HCT116 (cell line): ENCODE measurements around the gene RAB8B. TPM values are rescaled to one million over a fixed set of nuclear protein-coding genes. Genes with fewer than 3 reads are reported as not detected.

Source experiments
- ATAC-seq: fragments of 200-7000 bp; cut with Tn5 transposase; 2 replicates; pipeline ENCODE4 v1.9.1; 2020; ENCODE audit warnings: mild to moderate bottlenecking, moderate library complexity
- BruUV-seq: library from RNA; stranded (reverse); fragments of 400-500 nt; replicated peaks from 2 replicates; lab custom pipeline; 2021; lab: Mats Ljungman, UMichigan
- CTCF ChIA-PET: fragments of 300-600 bp; sonication (Branson Sonifier 250); formaldehyde crosslinking; loops from one replicate; lab custom pipeline; 2021; ENCODE audit warnings: antibody characterized with exemption; lab: Charles Lee
- POLR2A ChIA-PET: fragments of 300-600, 350-600 bp; sonication (Branson Sonifier 250); formaldehyde crosslinking; loops from one replicate; lab custom pipeline; 2021; ENCODE audit warnings: antibody characterized with exemption; lab: Charles Lee
- RAD21 ChIA-PET, 2 experiments: fragments of 300-600 bp; sonication (Branson Sonifier 250); formaldehyde crosslinking; loops; one replicate each; lab custom pipeline; 2023; ENCODE audit warnings: low total read pairs in 2 of 2; ENCODE audit not compliant: uncharacterized antibody in 2 of 2, unreplicated experiment in 2 of 2, low non-redundant PET in 1 of 2; lab: Charles Lee
- DNase-seq: peaks from one replicate; pipeline ENCODE4 v3.0.0-alpha.2; 2010; ENCODE audit warnings: low read depth, low spot score
- H2AFZ ChIP-seq: fragments of 200-600 bp; shearing (Covaris generic), sonication (generic); 2 replicates; pipeline ENCODE4 v1.6.1; 2017; ENCODE audit warnings: low read depth, mixed run types, mixed read lengths, antibody characterized with exemption, low read length; ENCODE audit not compliant: poor library complexity, severe bottlenecking
- H3K27ac ChIP-seq: 2 replicates; pipeline ENCODE4 v1.5.1; 2012; ENCODE audit warnings: low read depth, low read length
- H3K27me3 ChIP-seq: fragments of 200-600 bp; sonication (generic); 2 replicates; pipeline ENCODE4 v1.6.1; 2016; ENCODE audit warnings: mixed run types, low read length, mixed read lengths; ENCODE audit not compliant: insufficient read depth
- H3K36me3 ChIP-seq, 2 experiments: fragments of 200-500 bp in 1 of 2; fragments of 200-600 bp in 1 of 2; sonication (Bioruptor generic) in 1 of 2; sonication (generic) in 1 of 2; 2 replicates each; pipeline versions ENCODE4 v1.5.1 to v1.6.1; 2014 to 2016; ENCODE audit warnings: low read length in 2 of 2, inconsistent platforms in 1 of 2, mixed read lengths in 1 of 2, mixed run types in 1 of 2; ENCODE audit not compliant: insufficient read depth in 2 of 2, control insufficient read depth in 1 of 2
- H3K4me1 ChIP-seq, 2 experiments: fragments of 200-600 bp in 1 of 2; sonication (generic) in 1 of 2; 2 replicates each; pipeline versions ENCODE4 v1.5.1 to v1.6.1; 2012 to 2017; ENCODE audit warnings: low read length in 2 of 2, inconsistent platforms in 1 of 2, mild to moderate bottlenecking in 1 of 2, mixed read lengths in 1 of 2, mixed run types in 1 of 2, moderate library complexity in 1 of 2; ENCODE audit not compliant: insufficient read depth in 2 of 2, control insufficient read depth in 1 of 2
- H3K4me2 ChIP-seq: fragments of 200-600 bp; sonication (generic); 2 replicates; pipeline ENCODE4 v1.6.1; 2017; ENCODE audit warnings: mixed run types, low read length, mixed read lengths
- H3K4me3 ChIP-seq, 2 experiments: fragments of 200-600 bp in 1 of 2; sonication (generic) in 1 of 2; replicated peaks in 1 of 2; 2 replicates each; pipeline ENCODE4 v1.5.1; 2011 to 2016; ENCODE audit warnings: low read length in 2 of 2, control low read depth in 1 of 2, low read depth in 1 of 2, mild to moderate bottlenecking in 1 of 2, mixed read lengths in 1 of 2, mixed run types in 1 of 2
- H3K79me2 ChIP-seq: fragments of 200-600 bp; sonication (generic); 2 replicates; pipeline ENCODE4 v1.6.1; 2017; ENCODE audit warnings: mild to moderate bottlenecking, mixed run types, low read length, moderate library complexity, mixed read lengths; ENCODE audit not compliant: insufficient read depth
- H3K9ac ChIP-seq: fragments of 200-600 bp; sonication (generic); 2 replicates; pipeline ENCODE4 v1.6.1; 2016; ENCODE audit warnings: low read length, mixed read lengths
- H3K9me2 ChIP-seq: fragments of 200-600 bp; sonication (generic), shearing (Covaris generic); 2 replicates; pipeline ENCODE4 v1.6.1; 2017; ENCODE audit warnings: mixed run types, mild to moderate bottlenecking, moderate library complexity; ENCODE audit not compliant: insufficient read depth
- H3K9me3 ChIP-seq, 2 experiments: fragments of 200-500 bp in 1 of 2; fragments of 200-600 bp in 1 of 2; sonication (Bioruptor generic) in 1 of 2; sonication (generic) in 1 of 2; 2 replicates each; pipeline ENCODE4 v1.6.1; 2014 to 2017; ENCODE audit warnings: low read length in 2 of 2, mixed read lengths in 2 of 2, inconsistent platforms in 1 of 2, low read depth in 1 of 2, mild to moderate bottlenecking in 1 of 2, mixed run types in 1 of 2, moderate library complexity in 1 of 2; ENCODE audit not compliant: control insufficient read depth in 1 of 2, insufficient read depth in 1 of 2
- H4K20me1 ChIP-seq: fragments of 200-600 bp; sonication (generic), shearing (Covaris generic); 2 replicates; pipeline ENCODE4 v1.6.1; 2017; ENCODE audit warnings: mixed run types, mild to moderate bottlenecking, moderate library complexity; ENCODE audit not compliant: insufficient read depth
- ATF3 ChIP-seq: IDR thresholded peaks from 2 replicates; pipeline ENCODE4 v1.6.1; 2012
- CBX3 ChIP-seq: IDR thresholded peaks from 2 replicates; pipeline ENCODE4 v1.6.1; 2012; ENCODE audit warnings: low read depth
- CEBPB ChIP-seq: IDR thresholded peaks from 2 replicates; pipeline ENCODE4 v1.6.1; 2012; ENCODE audit warnings: low read depth
- ELF1 ChIP-seq: IDR thresholded peaks from 2 replicates; pipeline ENCODE4 v1.6.1; 2012; ENCODE audit warnings: low read depth, borderline replicate concordance
- EZH2phosphoT487 ChIP-seq: fragments of 200-600 bp; IDR thresholded peaks from 2 replicates; pipeline ENCODE4 v1.6.1; 2018; ENCODE audit warnings: antibody characterized with exemption, borderline replicate concordance
- FOSL1 ChIP-seq: IDR thresholded peaks from 2 replicates; pipeline ENCODE4 v1.6.1; 2012; ENCODE audit warnings: low read depth
- POLR2AphosphoS5 ChIP-seq: IDR thresholded peaks from 2 replicates; pipeline ENCODE4 v1.6.1; 2011; ENCODE audit warnings: mild to moderate bottlenecking, low read depth, low read length, moderate library complexity
- SRF ChIP-seq: IDR thresholded peaks from 2 replicates; pipeline ENCODE4 v1.6.1; 2012; ENCODE audit warnings: low read depth
- TCF7L2 ChIP-seq: IDR thresholded peaks from 2 replicates; pipeline ENCODE4 v1.7.0; 2011; ENCODE audit warnings: borderline replicate concordance, inconsistent platforms; ENCODE audit not compliant: insufficient read depth, insufficient read length; ENCODE audit errors: extremely low read depth
- YY1 ChIP-seq: IDR thresholded peaks from 2 replicates; pipeline ENCODE4 v1.6.1; 2011; ENCODE audit warnings: low read length, low read depth, moderate library complexity, mild to moderate bottlenecking; ENCODE audit not compliant: insufficient replicate concordance; ENCODE audit errors: extremely low read depth
- ZBTB33 ChIP-seq: IDR thresholded peaks from 2 replicates; pipeline ENCODE4 v1.6.1; 2011; ENCODE audit warnings: mild to moderate bottlenecking, low read length, moderate library complexity; ENCODE audit not compliant: insufficient replicate concordance; ENCODE audit errors: extremely low read depth
- ZFX ChIP-seq: fragments of 450-650 bp; IDR thresholded peaks from 2 replicates; pipeline ENCODE4 v1.6.1; 2017
- ZNF274 ChIP-seq: fragments of 200-500 bp; sonication (Bioruptor generic); IDR thresholded peaks from 2 replicates; pipeline ENCODE4 v1.6.1; 2014; ENCODE audit warnings: mild to moderate bottlenecking, low read depth, low read length, inconsistent platforms
- intact Hi-C: fragments of 100-400 bp; cut with micrococcal nuclease; formaldehyde crosslinking; loops from 2 replicates; pipeline ENCODE4 v1.10.0; 2022
- total RNA-seq: library from RNA; stranded (reverse); gene quantifications from one replicate; pipeline ENCODE4 v1.2.1, GENCODE V29; 2021; ENCODE audit not compliant: unreplicated experiment

RAB8B gene
- total RNA-seq, 1 experiment from 2014 or later, result 19.4 TPM

- no peak for ATAC-seq
- POLR2A ChIA-PET, result no interaction called here
- no TSS peak for BruUV-seq
These were observed 93.7 kb downstream of the RAB8B start for GRCh38 chr15:63283126-63283525.

More at GRCh38 chr15:63283126-63283525, 93.7 kb downstream of the RAB8B start:
- no peaks in the 10 kb centered on the region for H3K9me2 ChIP-seq
- no peak overlapping the region for H3K4me2 ChIP-seq
- no peak overlapping the region for H3K27ac ChIP-seq
- H2AFZ ChIP-seq, result no peak overlapping the region
- no peak for DNase-seq
- no peaks in the 10 kb centered on the region for H4K20me1 ChIP-seq
- ChIA-PET RAD21 (no interaction called here), CTCF (no interaction called here)
- no peaks in the 10 kb centered on the region for H3K27me3 ChIP-seq
- no peaks in the 10 kb centered on the region for H3K36me3 ChIP-seq
- intact Hi-C loops, result no loop called here
- no peaks in the 10 kb centered on the region for H3K9me3 ChIP-seq
- no peaks in the 10 kb centered on the region for H3K79me2 ChIP-seq
- TF ChIP-seq ATF3 (no peak), CEBPB (no peak), ZNF274 (no peak), ELF1 (no peak), TCF7L2 (no peak), YY1 (no peak), CBX3 (no peak), POLR2AphosphoS5 (no peak), ZBTB33 (no peak), EZH2phosphoT487 (no peak), ZFX (no peak), FOSL1 (no peak), SRF (no peak)
- no peak overlapping the region for H3K9ac ChIP-seq
- H3K4me3 ChIP-seq, result no peak overlapping the region
- H3K4me1 ChIP-seq, result peaks cover 1 to 2% of the 10 kb centered on the region in 2 experiments; a peak in 3 of 4 replicates
